ENCODE data around the gene SLC44A5.

GRCh38 chr1:75198761-75199160 is 412.2 kb downstream of the SLC44A5 start:
- TF ChIP-seq REST (IDR thresholded peaks at IDR 0.05) (no peak), CTCF (IDR thresholded peaks at IDR 0.05; ENCODE audit: low read depth, low read length, missing input control) (no peak), TAF1 (conservative IDR thresholded peaks at IDR 0.05) (no peak), EGR1 (IDR thresholded peaks at IDR 0.05; ENCODE audit: low read depth in 2 of 2) (no peak), JUND (IDR thresholded peaks at IDR 0.05) (no peak), FOXA1 (IDR thresholded peaks at IDR 0.05) (no peak), RAD21 (IDR thresholded peaks at IDR 0.05) (no peak)
- TF ChIP-seq, protein P1, sequence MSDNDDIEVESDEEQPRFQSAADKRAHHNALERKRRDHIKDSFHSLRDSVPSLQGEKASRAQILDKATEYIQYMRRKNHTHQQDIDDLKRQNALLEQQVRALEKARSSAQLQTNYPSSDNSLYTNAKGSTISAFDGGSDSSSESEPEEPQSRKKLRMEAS (IDR thresholded peaks at IDR 0.05): no peak
